ENCODE data around the gene OBSCN.

DNA sequence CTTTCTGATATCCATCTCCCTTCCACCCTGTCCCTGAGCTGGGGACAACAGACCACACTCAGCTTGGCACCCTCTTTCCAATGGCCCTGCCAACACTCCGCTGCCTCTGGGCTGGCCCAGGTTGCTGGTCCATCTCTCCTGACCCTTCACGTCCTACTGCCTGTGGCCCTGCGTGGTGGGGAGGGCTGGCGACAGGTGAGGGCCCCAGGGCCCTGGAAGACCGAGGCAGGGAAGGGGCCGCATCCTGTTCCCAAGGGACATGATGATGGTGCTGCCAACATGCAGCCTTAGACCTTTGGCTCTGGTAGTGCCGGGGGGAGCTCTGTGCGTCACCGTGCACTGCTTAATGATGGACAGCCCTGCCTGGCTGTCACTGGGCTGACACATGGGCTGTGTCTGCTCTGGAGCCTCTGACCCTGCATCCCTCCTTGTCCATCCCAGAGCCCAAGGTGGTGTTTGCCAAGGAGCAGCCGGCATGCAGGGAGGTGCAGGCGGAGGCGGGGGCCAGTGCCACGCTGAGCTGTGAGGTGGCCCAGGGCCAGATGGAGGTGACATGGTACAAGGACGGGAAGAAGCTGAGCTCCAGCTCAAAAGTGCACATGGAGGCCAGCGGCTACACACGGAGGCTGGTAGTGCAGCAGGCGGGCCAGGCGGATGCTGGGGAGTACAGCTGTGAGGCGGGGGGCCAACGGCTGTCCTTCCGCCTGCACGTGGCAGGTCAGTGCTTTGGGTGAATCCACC lies 65.2 kb downstream of the OBSCN start:
- no peak for TF ChIP-seq USF2 (IDR thresholded peaks at IDR 0.05; ENCODE audit: low read depth, low read length)
- no peak for TF ChIP-seq POLR2A (IDR thresholded peaks at IDR 0.05; ENCODE audit: low read depth, low read length)
- TF ChIP-seq, protein P1, sequence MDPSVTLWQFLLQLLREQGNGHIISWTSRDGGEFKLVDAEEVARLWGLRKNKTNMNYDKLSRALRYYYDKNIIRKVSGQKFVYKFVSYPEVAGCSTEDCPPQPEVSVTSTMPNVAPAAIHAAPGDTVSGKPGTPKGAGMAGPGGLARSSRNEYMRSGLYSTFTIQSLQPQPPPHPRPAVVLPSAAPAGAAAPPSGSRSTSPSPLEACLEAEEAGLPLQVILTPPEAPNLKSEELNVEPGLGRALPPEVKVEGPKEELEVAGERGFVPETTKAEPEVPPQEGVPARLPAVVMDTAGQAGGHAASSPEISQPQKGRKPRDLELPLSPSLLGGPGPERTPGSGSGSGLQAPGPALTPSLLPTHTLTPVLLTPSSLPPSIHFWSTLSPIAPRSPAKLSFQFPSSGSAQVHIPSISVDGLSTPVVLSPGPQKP (IDR thresholded peaks at IDR 0.05; ENCODE audit: borderline replicate concordance, low read depth, low read length) = no peak
- TF ChIP-seq, protein P2, sequence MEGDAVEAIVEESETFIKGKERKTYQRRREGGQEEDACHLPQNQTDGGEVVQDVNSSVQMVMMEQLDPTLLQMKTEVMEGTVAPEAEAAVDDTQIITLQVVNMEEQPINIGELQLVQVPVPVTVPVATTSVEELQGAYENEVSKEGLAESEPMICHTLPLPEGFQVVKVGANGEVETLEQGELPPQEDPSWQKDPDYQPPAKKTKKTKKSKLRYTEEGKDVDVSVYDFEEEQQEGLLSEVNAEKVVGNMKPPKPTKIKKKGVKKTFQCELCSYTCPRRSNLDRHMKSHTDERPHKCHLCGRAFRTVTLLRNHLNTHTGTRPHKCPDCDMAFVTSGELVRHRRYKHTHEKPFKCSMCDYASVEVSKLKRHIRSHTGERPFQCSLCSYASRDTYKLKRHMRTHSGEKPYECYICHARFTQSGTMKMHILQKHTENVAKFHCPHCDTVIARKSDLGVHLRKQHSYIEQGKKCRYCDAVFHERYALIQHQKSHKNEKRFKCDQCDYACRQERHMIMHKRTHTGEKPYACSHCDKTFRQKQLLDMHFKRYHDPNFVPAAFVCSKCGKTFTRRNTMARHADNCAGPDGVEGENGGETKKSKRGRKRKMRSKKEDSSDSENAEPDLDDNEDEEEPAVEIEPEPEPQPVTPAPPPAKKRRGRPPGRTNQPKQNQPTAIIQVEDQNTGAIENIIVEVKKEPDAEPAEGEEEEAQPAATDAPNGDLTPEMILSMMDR (conservative IDR thresholded peaks at IDR 0.05; ENCODE audit: low read depth, low read length) = no peak
- no peak for TF ChIP-seq BHLHE40 (IDR thresholded peaks at IDR 0.05; ENCODE audit: low read depth, low read length)
- no peak for TF ChIP-seq MAZ (IDR thresholded peaks at IDR 0.05; ENCODE audit: borderline replicate concordance, low read depth, low read length)
- TF ChIP-seq RAD21 (IDR thresholded peaks at IDR 0.05; ENCODE audit: low read length) = no peak
- no peak for TF ChIP-seq MXI1 (IDR thresholded peaks at IDR 0.05; ENCODE audit: borderline replicate concordance, low read depth, low read length)
- no peak for TF ChIP-seq RCOR1 (IDR thresholded peaks at IDR 0.05; ENCODE audit: insufficient replicate concordance, low read length)
- no peak for TF ChIP-seq CEBPB (IDR thresholded peaks at IDR 0.05; ENCODE audit: low read depth, low read length)
- no peak for TF ChIP-seq RFX5 (IDR thresholded peaks at IDR 0.05; ENCODE audit: low read depth, low read length)
